HepG2 (cell line): Measurements from ENCODE around the gene KBTBD2. TPM values are rescaled to one million over a fixed set of nuclear protein-coding genes. Genes with fewer than 3 reads are reported as not detected.

Experiments
- ATAD3A ChIP-seq: sonication (generic); formaldehyde crosslinking; IDR thresholded peaks from 2 replicates; pipeline ENCODE4 v1.4.0; 2020; ENCODE audit warnings: missing genetic modification reagents
- ATM ChIP-seq: fragments of 450-650 bp; IDR thresholded peaks from 2 replicates; pipeline ENCODE4 v1.7.1; 2017; ENCODE audit warnings: mild to moderate bottlenecking, borderline replicate concordance
- BATF2 ChIP-seq: sonication (generic); formaldehyde crosslinking; IDR thresholded peaks from 2 replicates; pipeline ENCODE4 v1.8.0; 2022; ENCODE audit warnings: mild to moderate bottlenecking, missing genetic modification reagents, moderate library complexity
- CCDC6 ChIP-seq: sonication (generic); formaldehyde crosslinking; IDR thresholded peaks from 2 replicates; pipeline ENCODE4 v1.8.1; 2022; ENCODE audit warnings: mild to moderate bottlenecking, missing genetic modification reagents, moderate library complexity
- CENPBD1 ChIP-seq: sonication (generic); formaldehyde crosslinking; IDR thresholded peaks from 2 replicates; pipeline ENCODE4 v1.8.0; 2022; ENCODE audit warnings: missing genetic modification reagents, low read depth, mild to moderate bottlenecking, borderline replicate concordance
- FOXK2 ChIP-seq: fragments of 450-650 bp; IDR thresholded peaks from 2 replicates; pipeline ENCODE4 v1.6.1; 2016
- HNF1B ChIP-seq: sonication (generic); formaldehyde crosslinking; IDR thresholded peaks from 2 replicates; pipeline ENCODE4 v1.5.1; 2020; ENCODE audit warnings: mild to moderate bottlenecking, moderate library complexity, missing genetic modification reagents
- HOMEZ ChIP-seq: IDR thresholded peaks from 2 replicates; pipeline ENCODE4 v1.6.1; 2016; ENCODE audit warnings: low read depth
- KDM6A ChIP-seq: IDR thresholded peaks from 2 replicates; pipeline ENCODE4 v1.6.1; 2016; ENCODE audit warnings: low read depth
- RBFOX2 ChIP-seq: fragments of 200-400 bp; formaldehyde crosslinking; IDR thresholded peaks from 2 replicates; pipeline ENCODE4 v1.6.1; 2017; ENCODE audit warnings: low read depth, mild to moderate bottlenecking, low read length
- SMYD3 ChIP-seq: sonication (generic); formaldehyde crosslinking; IDR thresholded peaks from 2 replicates; pipeline ENCODE4 v1.8.1; 2023; ENCODE audit warnings: mild to moderate bottlenecking, missing genetic modification reagents
- SP4 ChIP-seq: sonication (generic); formaldehyde crosslinking; IDR thresholded peaks from 2 replicates; pipeline ENCODE4 v1.8.1; 2023; ENCODE audit warnings: mild to moderate bottlenecking, missing genetic modification reagents
- UBTF ChIP-seq: sonication (generic); formaldehyde crosslinking; IDR thresholded peaks from 2 replicates; pipeline ENCODE4 v1.4.0; 2020; ENCODE audit warnings: mild to moderate bottlenecking, missing genetic modification reagents
- ZBTB2 ChIP-seq: sonication (generic); formaldehyde crosslinking; IDR thresholded peaks from 2 replicates; pipeline ENCODE4 v1.8.0; 2022; ENCODE audit warnings: low read depth, missing genetic modification reagents
- ZFP91 ChIP-seq: sonication (generic); formaldehyde crosslinking; IDR thresholded peaks from 2 replicates; pipeline ENCODE4 v1.9.0; 2022; ENCODE audit warnings: missing genetic modification reagents, mild to moderate bottlenecking, borderline replicate concordance
- ZNF543 ChIP-seq: sonication (generic); formaldehyde crosslinking; IDR thresholded peaks from 2 replicates; pipeline ENCODE4 v1.4.0; 2020; ENCODE audit warnings: mild to moderate bottlenecking, missing genetic modification reagents
- ZNF547 ChIP-seq: sonication (generic); formaldehyde crosslinking; IDR thresholded peaks from 2 replicates; pipeline ENCODE4 v1.5.1; 2020; ENCODE audit warnings: mild to moderate bottlenecking, missing genetic modification reagents
- ZNF652 ChIP-seq: IDR thresholded peaks from 2 replicates; pipeline ENCODE4 v1.6.1; 2016; ENCODE audit warnings: low read depth, borderline replicate concordance
- ZNF713 ChIP-seq: sonication (generic); formaldehyde crosslinking; IDR thresholded peaks from 2 replicates; pipeline ENCODE4 v1.4.0; 2020; ENCODE audit warnings: mild to moderate bottlenecking, missing genetic modification reagents
- polyA plus RNA-seq, 8 experiments: library from polyadenylated mRNA; depleted of rRNA in 3 of 8; stranded (reverse) in 7 of 8; unstranded in 1 of 8; fragments of >200 nt; fragmentation: Illumina TruSeq in 4 of 8; extraction: Trizol in 4 of 8; gene quantifications; 2 replicates each; pipeline versions ENCODE4 v1.2.1 to v1.2.3, GENCODE V29; 2011 to 2016; ENCODE audit warnings: low read depth in 4 of 8, missing spikeins in 1 of 8, mixed read lengths in 1 of 8; ENCODE audit not compliant: insufficient read depth in 1 of 8
- total RNA-seq, 5 experiments: library from RNA; depleted of rRNA; stranded (reverse); fragments of >200 nt; fragmentation: Illumina TruSeq; extraction: Trizol; gene quantifications; 2 replicates each; pipeline ENCODE4 v1.2.3, GENCODE V29; 2016; ENCODE audit warnings: low read depth in 1 of 5

Gene KBTBD2
- total and polyA plus RNA-seq, 2 of the 13 experiments (the other 11 are each of a cell fraction or from before 2014, with no cell fraction given), result 24.0 to 25.2 TPM

GRCh38 chr7:32892521-32893206, 1.1 kb upstream of the KBTBD2 start (continued):
- TF ChIP-seq UBTF (CRISPR knock-in tag) (peak; percentile 56; the same call in 1 of the 2 replicates), KDM6A (CRISPR knock-in tag) (no peak), SP4 (CRISPR knock-in tag) (no peak), ATAD3A (no peak), ZNF652 (no peak), ZNF547 (CRISPR knock-in tag) (peak; percentile 82), ATM (no peak), CENPBD1 (CRISPR knock-in tag) (no peak), HOMEZ (CRISPR knock-in tag) (no peak), ZNF543 (CRISPR knock-in tag) (0 out of 2 replicates have a peak, but pooled peaks have one; percentile 42), HNF1B (no peak), ZNF713 (CRISPR knock-in tag) (no peak), RBFOX2 (peak; percentile 45), ZBTB2 (CRISPR knock-in tag) (no peak), ZFP91 (CRISPR knock-in tag) (peak; percentile 52; the same call in 1 of the 2 replicates), BATF2 (no peak), CCDC6 (CRISPR knock-in tag) (no peak), FOXK2 (no peak), SMYD3 (0 out of 2 replicates have a peak, but pooled peaks have one; percentile 52)
